ENCODE results near the gene TSPAN3.

GRCh38 chr15:77058468-77058867 lies 12.4 kb downstream of the TSPAN3 start:
- TF ChIP-seq POLR2A (IDR thresholded peaks at IDR 0.05) = no peak
- TF ChIP-seq CTCF (IDR thresholded peaks at IDR 0.05) = no peak
